Smooth muscle cell (in vitro differentiated cells): ENCODE measurements around the gene SPATA12. TPM values are rescaled to one million over a fixed set of nuclear protein-coding genes. Genes with fewer than 3 reads are reported as not detected.

Source experiments
- DNase-seq: peaks from one replicate; lab custom pipeline; 2025; ENCODE audit not compliant: unreplicated experiment; lab: John Stamatoyannopoulos, UW
- H2AFZ ChIP-seq: fragments of 200-600 bp; sonication (generic); 2 replicates; pipeline ENCODE4 v1.6.0; 2016; ENCODE audit warnings: antibody characterized with exemption, low read depth, mild to moderate bottlenecking
- H3F3A ChIP-seq: fragments of 200-600 bp; sonication (generic); 2 replicates; pipeline ENCODE4 v1.6.0; 2017; ENCODE audit warnings: antibody characterized with exemption, low read depth
- H3K27ac ChIP-seq: fragments of 200-600 bp; sonication (generic); 2 replicates; pipeline ENCODE4 v1.5.1; 2016; ENCODE audit warnings: low read depth, mild to moderate bottlenecking
- H3K27me3 ChIP-seq: fragments of 200-600 bp; sonication (generic); 2 replicates; pipeline ENCODE4 v1.6.1; 2016; ENCODE audit warnings: low read depth, mild to moderate bottlenecking
- H3K36me3 ChIP-seq: fragments of 200-600 bp; sonication (generic); 2 replicates; pipeline ENCODE4 v1.5.1; 2016; ENCODE audit warnings: low read depth
- H3K4me1 ChIP-seq: fragments of 200-600 bp; sonication (generic); 2 replicates; pipeline ENCODE4 v1.5.1; 2016; ENCODE audit warnings: low read depth
- H3K4me2 ChIP-seq: fragments of 200-600 bp; sonication (generic); 2 replicates; pipeline ENCODE4 v1.6.0; 2016; ENCODE audit warnings: mild to moderate bottlenecking
- H3K4me3 ChIP-seq: fragments of 200-600 bp; sonication (generic); 2 replicates; pipeline ENCODE4 v1.5.1; 2016; ENCODE audit warnings: mild to moderate bottlenecking
- H3K79me2 ChIP-seq: fragments of 200-600 bp; sonication (generic); 2 replicates; pipeline ENCODE4 v1.6.0; 2016; ENCODE audit warnings: low read depth, mild to moderate bottlenecking
- H3K9ac ChIP-seq: fragments of 200-600 bp; sonication (generic); 2 replicates; pipeline ENCODE4 v1.6.0; 2016; ENCODE audit warnings: low read depth
- H3K9me3 ChIP-seq: fragments of 200-600 bp; sonication (generic); replicated peaks from 2 replicates; pipeline ENCODE4 v1.5.1; 2016; ENCODE audit warnings: low read depth
- H4K20me1 ChIP-seq: fragments of 200-600 bp; sonication (generic); 2 replicates; pipeline ENCODE4 v1.6.0; 2016; ENCODE audit warnings: low read depth
- CTCF ChIP-seq: fragments of 200-600 bp; sonication (generic); IDR thresholded peaks from 2 replicates; pipeline ENCODE4 v1.5.1; 2017; ENCODE audit warnings: borderline replicate concordance, mild to moderate bottlenecking, antibody characterized with exemption; ENCODE audit not compliant: insufficient read depth, poor library complexity, severe bottlenecking
- WGBS: methylation state at CpG from one replicate; pipeline ENCODE4 v1.1.7; 2016; ENCODE audit warnings: low lambda C conversion rate; 5-methylcytosine and 5-hydroxymethylcytosine counted together
- polyA plus RNA-seq: library from polyadenylated mRNA; unstranded; fragments of >200 nt; fragmentation: Nextera tagmentation; extraction: Ambion mirVana; gene quantifications from 2 replicates; pipeline ENCODE4 v1.2.1, GENCODE V29; 2016
- total RNA-seq: library from RNA; depleted of rRNA; stranded (reverse); fragments of >200 nt; gene quantifications from 2 replicates; pipeline ENCODE4 v1.2.3, GENCODE V29; 2014

SPATA12 gene
- total and polyA plus RNA-seq, 2 experiments from 2014 or later, result not detected

GRCh38 chr3:57076422-57076951 is 16.0 kb downstream of the SPATA12 start:
- Histone ChIP-seq H3K27me3 (no peaks in the 10 kb centered on the region), H3K27ac (no peak overlapping the region), H3K9ac (no peak overlapping the region), H3F3A (no peaks in the 10 kb centered on the region), H3K4me3 (no peak overlapping the region), H3K36me3 (no peaks in the 10 kb centered on the region), H3K4me2 (no peak overlapping the region), H3K79me2 (no peaks in the 10 kb centered on the region), H2AFZ (no peak overlapping the region), H4K20me1 (peaks cover 5% of the 10 kb centered on the region), H3K4me1 (peaks cover 3% of the 10 kb centered on the region), H3K9me3 (no peaks in the 10 kb centered on the region)
- 100% methylated on average over 3 of the region's 3 CpGs for WGBS
- TF ChIP-seq CTCF, result no peak
- no peak for DNase-seq

- H3F3A ChIP-seq, result no peaks in the 10 kb centered on the region
- no peak for TF ChIP-seq CTCF
- H4K20me1 ChIP-seq, result peaks cover 5% of the 10 kb centered on the region
- no peak for DNase-seq
- no peak overlapping the region for H3K9ac ChIP-seq
- H3K4me3 ChIP-seq, result peak overlapping the region; percentile 73
- 39% methylated on average over 9 of the region's 9 CpGs for WGBS
- no peak overlapping the region for H3K27ac ChIP-seq
- H2AFZ ChIP-seq, result peak overlapping the region; percentile 98
- no peaks in the 10 kb centered on the region for H3K36me3 ChIP-seq
- no peaks in the 10 kb centered on the region for H3K9me3 ChIP-seq
- H3K4me1 ChIP-seq, result peaks cover 3% of the 10 kb centered on the region
- H3K79me2 ChIP-seq, result no peaks in the 10 kb centered on the region
- peak overlapping the region; percentile 97 for H3K4me2 ChIP-seq
- H3K27me3 ChIP-seq, result no peaks in the 10 kb centered on the region
These were observed 17.3 kb downstream of the SPATA12 start for GRCh38 chr3:57077630-57078343.

- under 1% methylated on average over 14 of the region's 15 CpGs for WGBS
- no peaks in the 10 kb centered on the region for H3F3A ChIP-seq
- H3K4me2 ChIP-seq, result peak overlapping the region; percentile 97
- H3K9me3 ChIP-seq, result no peaks in the 10 kb centered on the region
- H3K4me1 ChIP-seq, result peaks cover 3% of the 10 kb centered on the region
- H4K20me1 ChIP-seq, result peaks cover 5% of the 10 kb centered on the region
- H3K79me2 ChIP-seq, result no peaks in the 10 kb centered on the region
- no peaks in the 10 kb centered on the region for H3K27me3 ChIP-seq
- no peak overlapping the region for H3K27ac ChIP-seq
- no peak for DNase-seq
- no peak for TF ChIP-seq CTCF
- peak overlapping the region; percentile 73 for H3K4me3 ChIP-seq
- H3K36me3 ChIP-seq, result no peaks in the 10 kb centered on the region
- H2AFZ ChIP-seq, result peak overlapping the region; percentile 98
- H3K9ac ChIP-seq, result peak overlapping the region; percentile 17
These were observed 17.8 kb downstream of the SPATA12 start for GRCh38 chr3:57078344-57078634.
